Mesendoderm (in vitro differentiated cells): Measurements from ENCODE around the gene ZDHHC17.

ENCODE experiments used
- DNase-seq: peaks from one replicate; pipeline ENCODE4 v3.0.0; 2013
- H2AK5ac ChIP-seq: 2 replicates; pipeline ENCODE4 v1.6.1; 2013; ENCODE audit warnings: low read length, inconsistent platforms
- H2BK120ac ChIP-seq: 2 replicates; pipeline ENCODE4 v1.6.1; 2013; ENCODE audit warnings: low read depth, mild to moderate bottlenecking, low read length, moderate library complexity, mixed read lengths
- H2BK15ac ChIP-seq: replicated peaks from 2 replicates; pipeline ENCODE4 v1.6.1; 2013; ENCODE audit warnings: low read depth, mild to moderate bottlenecking, moderate library complexity
- H2BK5ac ChIP-seq: 2 replicates; pipeline ENCODE4 v1.6.1; 2013; ENCODE audit warnings: low read length, inconsistent platforms
- H3K18ac ChIP-seq: 2 replicates; pipeline ENCODE4 v1.6.1; 2013; ENCODE audit warnings: mild to moderate bottlenecking, low read length, mixed read lengths
- H3K23ac ChIP-seq: one replicate; pipeline ENCODE4 v1.6.1; 2013; ENCODE audit warnings: low read length
- H3K27ac ChIP-seq: 2 replicates; pipeline ENCODE4 v1.5.1; 2013; ENCODE audit warnings: low read depth, mild to moderate bottlenecking, inconsistent platforms, low read length, moderate library complexity
- H3K27me3 ChIP-seq: 2 replicates; pipeline ENCODE4 v1.6.1; 2013; ENCODE audit warnings: low read length, control low read depth, mild to moderate bottlenecking, inconsistent platforms; ENCODE audit not compliant: insufficient read depth, poor library complexity
- H3K36me3 ChIP-seq: 2 replicates; pipeline ENCODE4 v1.6.1; 2013; ENCODE audit warnings: low read length, inconsistent platforms; ENCODE audit not compliant: control insufficient read depth, insufficient read depth
- H3K4ac ChIP-seq: one replicate; pipeline ENCODE4 v1.6.1; 2013; ENCODE audit warnings: low read depth, mild to moderate bottlenecking, low read length, moderate library complexity
- H3K4me1 ChIP-seq: 2 replicates; pipeline ENCODE4 v1.6.1; 2013; ENCODE audit warnings: low read depth, low read length, inconsistent platforms; ENCODE audit not compliant: control insufficient read depth
- H3K4me2 ChIP-seq: 2 replicates; pipeline ENCODE4 v1.6.1; 2013; ENCODE audit warnings: low read length
- H3K4me3 ChIP-seq: 2 replicates; pipeline ENCODE4 v1.5.1; 2013; ENCODE audit warnings: mild to moderate bottlenecking, low read length
- H3K56ac ChIP-seq: one replicate; pipeline ENCODE4 v1.6.1; 2013; ENCODE audit warnings: low read length
- H3K79me1 ChIP-seq: 2 replicates; pipeline ENCODE4 v1.6.1; 2013; ENCODE audit warnings: low read length, inconsistent platforms
- H3K79me2 ChIP-seq: 2 replicates; pipeline ENCODE4 v1.6.1; 2013; ENCODE audit warnings: mild to moderate bottlenecking, low read length; ENCODE audit not compliant: control insufficient read depth, insufficient read depth
- H3K9ac ChIP-seq: 2 replicates; pipeline ENCODE4 v1.6.1; 2013; ENCODE audit warnings: low read length, inconsistent platforms
- H4K5ac ChIP-seq: one replicate; pipeline ENCODE4 v1.6.1; 2013; ENCODE audit warnings: low read length
- H4K8ac ChIP-seq: one replicate; pipeline ENCODE4 v1.6.1; 2013; ENCODE audit warnings: low read depth, mild to moderate bottlenecking, control low read depth, low read length, moderate library complexity
- WGBS: extraction: QIAGEN DNeasy Blood & Tissue Kit; methylation state at CpG from one replicate; pipeline ENCODE4 v1.1.7; 2013; ENCODE audit warnings: low lambda C conversion rate, missing lambda C conversion rate; ENCODE audit not compliant: insufficient coverage; ENCODE audit errors: extremely low coverage; 5-methylcytosine and 5-hydroxymethylcytosine counted together

The ZDHHC17 gene

DNA sequence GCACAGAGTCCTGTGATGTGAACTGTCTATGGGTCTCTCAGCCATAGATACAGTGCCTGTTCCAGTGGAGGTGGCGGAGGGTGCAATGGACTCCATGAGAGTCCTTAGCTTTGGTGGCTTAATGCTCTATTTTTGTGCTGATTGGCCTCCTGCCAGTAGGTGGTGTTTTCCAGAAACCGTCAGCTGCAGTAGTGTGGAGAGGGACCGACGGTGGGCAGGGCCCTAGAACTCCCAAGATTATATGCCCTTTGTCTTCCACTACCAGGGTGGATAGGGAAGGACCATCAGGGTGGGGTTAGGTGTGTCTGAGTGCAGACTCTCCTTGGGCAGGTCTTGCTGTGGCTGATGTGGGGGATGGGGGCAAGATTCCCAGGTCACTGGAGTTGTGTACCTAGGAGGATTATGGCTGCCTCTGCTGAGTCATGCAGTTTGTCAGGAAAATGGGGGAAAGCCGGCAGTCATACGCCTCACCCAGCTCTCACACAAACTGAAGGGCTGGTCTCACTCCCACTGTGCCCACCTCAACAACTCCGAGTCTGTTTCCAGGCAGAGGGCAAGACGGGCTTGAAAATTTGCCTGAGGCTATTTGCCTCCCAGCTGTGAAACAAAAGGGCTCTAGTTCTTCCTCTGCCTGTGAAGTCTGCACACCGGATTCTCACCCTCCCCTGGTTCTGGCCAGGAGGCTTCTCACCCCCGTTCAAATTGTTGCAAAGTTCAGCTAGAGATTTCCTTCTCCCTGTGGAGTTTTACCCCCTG is 24.9 kb upstream of the ZDHHC17 start:
- no peaks in the 10 kb centered on the region for H3K36me3 ChIP-seq
- no peak overlapping the region for H3K56ac ChIP-seq
- H3K27me3 ChIP-seq = no peaks in the 10 kb centered on the region
- no peaks in the 10 kb centered on the region for H3K4me1 ChIP-seq
- H3K4ac ChIP-seq = no peak overlapping the region
- DNase-seq = peak; percentile 56
- no peak overlapping the region for H3K18ac ChIP-seq
- no CpG with 5 or more reads among the region's 10 CpGs for WGBS
- no peak overlapping the region for H2BK120ac ChIP-seq
- H2AK5ac ChIP-seq = no peak overlapping the region
- no peak overlapping the region for H2BK5ac ChIP-seq
- no peak overlapping the region for H4K5ac ChIP-seq
- H3K4me2 ChIP-seq = no peak overlapping the region
- H3K23ac ChIP-seq = no peak overlapping the region
- no peaks in the 10 kb centered on the region for H3K79me1 ChIP-seq
- H4K8ac ChIP-seq = no peak overlapping the region
- H3K27ac ChIP-seq = peak overlapping the region; percentile 48
- H3K9ac ChIP-seq = no peak overlapping the region
- no peak overlapping the region for H2BK15ac ChIP-seq
- H3K4me3 ChIP-seq = no peak overlapping the region
- no peaks in the 10 kb centered on the region for H3K79me2 ChIP-seq

DNA sequence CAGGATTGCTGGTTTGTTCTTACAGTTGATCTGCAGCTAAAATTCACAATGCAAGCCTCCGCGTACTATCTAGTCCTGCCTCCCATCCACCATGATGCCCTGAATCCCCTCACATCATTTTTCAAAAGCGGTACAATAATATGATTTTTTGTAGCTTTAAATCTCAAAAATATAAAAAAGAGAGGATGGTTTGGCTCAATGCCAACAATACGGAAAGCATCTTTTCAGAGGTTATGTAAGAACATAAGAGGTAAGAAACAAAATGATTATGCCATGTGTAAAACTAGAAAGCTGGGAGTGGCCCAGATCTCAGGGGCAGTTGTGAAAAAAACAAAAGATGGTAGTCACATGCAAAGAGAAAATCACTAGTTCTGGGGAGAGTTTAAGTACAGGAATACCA is 24.0 kb upstream of the ZDHHC17 start:
- no peak overlapping the region for H2BK120ac ChIP-seq
- DNase-seq = no peak
- H3K9ac ChIP-seq = no peak overlapping the region
- no peak overlapping the region for H3K4me2 ChIP-seq
- H4K8ac ChIP-seq = no peak overlapping the region
- WGBS = no CpG with 5 or more reads among the region's 4 CpGs
- no peak overlapping the region for H3K56ac ChIP-seq
- H2AK5ac ChIP-seq = no peak overlapping the region
- no peak overlapping the region for H3K23ac ChIP-seq
- no peak overlapping the region for H2BK15ac ChIP-seq
- no peak overlapping the region for H3K4me3 ChIP-seq
- H3K4me1 ChIP-seq = no peaks in the 10 kb centered on the region
- H3K4ac ChIP-seq = no peak overlapping the region
- H3K18ac ChIP-seq = no peak overlapping the region
- no peaks in the 10 kb centered on the region for H3K79me2 ChIP-seq
- no peaks in the 10 kb centered on the region for H3K79me1 ChIP-seq
- no peak overlapping the region for H4K5ac ChIP-seq
- H3K36me3 ChIP-seq = no peaks in the 10 kb centered on the region
- no peak overlapping the region for H3K27ac ChIP-seq
- no peak overlapping the region for H2BK5ac ChIP-seq
- H3K27me3 ChIP-seq = no peaks in the 10 kb centered on the region

DNA sequence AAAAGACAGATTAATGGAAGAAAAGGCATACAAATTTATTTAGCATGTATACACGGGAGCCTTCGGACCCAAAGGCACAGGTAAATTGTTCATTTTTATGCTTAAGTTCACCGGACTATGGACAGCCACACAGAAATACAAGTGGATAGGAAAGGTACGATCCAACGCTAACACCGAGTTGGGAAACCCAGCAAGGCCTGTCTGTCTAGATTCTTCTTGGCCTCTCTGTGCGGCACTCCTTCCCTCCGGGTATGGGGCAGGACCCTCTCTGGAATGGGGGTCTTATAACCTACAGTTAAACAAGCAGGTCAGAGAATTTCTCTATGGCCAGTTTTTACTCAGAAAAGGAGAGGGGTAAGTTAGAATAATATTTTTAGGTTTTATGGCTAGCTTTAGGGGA is 23.4 kb upstream of the ZDHHC17 start:
- no peak overlapping the region for H3K27ac ChIP-seq
- no peak overlapping the region for H2BK5ac ChIP-seq
- no peaks in the 10 kb centered on the region for H3K4me1 ChIP-seq
- no peak overlapping the region for H4K5ac ChIP-seq
- H3K9ac ChIP-seq = no peak overlapping the region
- DNase-seq = no peak
- H4K8ac ChIP-seq = no peak overlapping the region
- H2BK120ac ChIP-seq = no peak overlapping the region
- H3K4ac ChIP-seq = no peak overlapping the region
- H3K27me3 ChIP-seq = no peaks in the 10 kb centered on the region
- H2AK5ac ChIP-seq = no peak overlapping the region
- H3K79me2 ChIP-seq = no peaks in the 10 kb centered on the region
- no peak overlapping the region for H3K4me3 ChIP-seq
- H3K56ac ChIP-seq = no peak overlapping the region
- no peak overlapping the region for H3K23ac ChIP-seq
- no CpG with 5 or more reads among the region's 8 CpGs for WGBS
- no peak overlapping the region for H2BK15ac ChIP-seq
- H3K36me3 ChIP-seq = no peaks in the 10 kb centered on the region
- no peak overlapping the region for H3K4me2 ChIP-seq
- H3K79me1 ChIP-seq = no peaks in the 10 kb centered on the region
- H3K18ac ChIP-seq = no peak overlapping the region

DNA sequence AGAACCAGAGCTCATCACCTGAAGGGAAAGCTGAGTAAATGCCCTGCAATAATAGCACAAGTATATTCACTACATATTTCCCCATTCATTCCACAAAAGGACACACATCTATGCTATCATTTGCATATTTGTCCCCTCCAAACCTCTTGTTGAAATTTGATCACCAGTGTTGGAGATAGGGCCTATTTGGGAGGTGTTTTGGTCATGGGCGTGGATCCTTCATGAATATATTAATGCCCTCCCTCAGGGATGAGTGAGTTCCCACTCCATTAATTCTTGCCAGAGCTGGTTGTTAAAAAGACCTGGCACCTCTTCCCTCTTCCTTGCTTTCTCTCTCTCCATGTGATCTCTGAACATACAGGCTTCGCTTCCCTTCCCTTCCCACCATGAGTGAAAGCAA is 18.6 kb upstream of the ZDHHC17 start:
- Histone ChIP-seq H3K23ac (no peak overlapping the region), H3K18ac (no peak overlapping the region), H2BK5ac (no peak overlapping the region), H3K79me1 (no peaks in the 10 kb centered on the region), H3K79me2 (no peaks in the 10 kb centered on the region), H4K8ac (no peak overlapping the region), H3K9ac (no peak overlapping the region), H4K5ac (no peak overlapping the region), H3K4ac (no peak overlapping the region), H3K4me2 (no peak overlapping the region), H2AK5ac (no peak overlapping the region), H3K36me3 (no peaks in the 10 kb centered on the region), H2BK120ac (no peak overlapping the region), H2BK15ac (no peak overlapping the region), H3K56ac (no peak overlapping the region), H3K27me3 (no peaks in the 10 kb centered on the region), H3K4me1 (no peaks in the 10 kb centered on the region), H3K4me3 (no peak overlapping the region), H3K27ac (no peak overlapping the region)
- WGBS = no CpG with 5 or more reads among the region's 2 CpGs
- no peak for DNase-seq

- no peak overlapping the region for H3K27ac ChIP-seq
- WGBS = no CpG with 5 or more reads among the region's 1 CpG
- no peak overlapping the region for H2BK5ac ChIP-seq
- H3K27me3 ChIP-seq = no peaks in the 10 kb centered on the region
- no peaks in the 10 kb centered on the region for H3K79me1 ChIP-seq
- no peaks in the 10 kb centered on the region for H3K79me2 ChIP-seq
- H3K36me3 ChIP-seq = no peaks in the 10 kb centered on the region
- H3K23ac ChIP-seq = no peak overlapping the region
- no peak overlapping the region for H2AK5ac ChIP-seq
- H3K4me1 ChIP-seq = no peaks in the 10 kb centered on the region
- H4K8ac ChIP-seq = no peak overlapping the region
- H3K56ac ChIP-seq = no peak overlapping the region
- H2BK120ac ChIP-seq = no peak overlapping the region
- H3K4me2 ChIP-seq = no peak overlapping the region
- no peak overlapping the region for H3K18ac ChIP-seq
- H4K5ac ChIP-seq = no peak overlapping the region
- no peak overlapping the region for H2BK15ac ChIP-seq
- DNase-seq = no peak
- H3K9ac ChIP-seq = no peak overlapping the region
- H3K4me3 ChIP-seq = no peak overlapping the region
- H3K4ac ChIP-seq = no peak overlapping the region
These were observed 17.4 kb upstream of the ZDHHC17 start for GRCh38 chr12:76746516-76746915.

- no peak overlapping the region for H3K27ac ChIP-seq
- WGBS = no CpG with 5 or more reads among the region's 2 CpGs
- H3K79me2 ChIP-seq = no peaks in the 10 kb centered on the region
- H3K23ac ChIP-seq = no peak overlapping the region
- H2AK5ac ChIP-seq = no peak overlapping the region
- H3K27me3 ChIP-seq = no peaks in the 10 kb centered on the region
- H3K18ac ChIP-seq = no peak overlapping the region
- H3K4me3 ChIP-seq = no peak overlapping the region
- H2BK15ac ChIP-seq = no peak overlapping the region
- H4K5ac ChIP-seq = no peak overlapping the region
- H3K4me1 ChIP-seq = no peaks in the 10 kb centered on the region
- H3K36me3 ChIP-seq = no peaks in the 10 kb centered on the region
- H4K8ac ChIP-seq = no peak overlapping the region
- no peak overlapping the region for H3K9ac ChIP-seq
- no peak overlapping the region for H3K4ac ChIP-seq
- no peak overlapping the region for H3K56ac ChIP-seq
- H3K4me2 ChIP-seq = no peak overlapping the region
- no peak overlapping the region for H2BK5ac ChIP-seq
- H3K79me1 ChIP-seq = no peaks in the 10 kb centered on the region
- DNase-seq = no peak
- H2BK120ac ChIP-seq = no peak overlapping the region
These were observed 16.7 kb upstream of the ZDHHC17 start for GRCh38 chr12:76747245-76747644.
